Measurements from ENCODE around the gene TKT.

The TKT gene

DNA sequence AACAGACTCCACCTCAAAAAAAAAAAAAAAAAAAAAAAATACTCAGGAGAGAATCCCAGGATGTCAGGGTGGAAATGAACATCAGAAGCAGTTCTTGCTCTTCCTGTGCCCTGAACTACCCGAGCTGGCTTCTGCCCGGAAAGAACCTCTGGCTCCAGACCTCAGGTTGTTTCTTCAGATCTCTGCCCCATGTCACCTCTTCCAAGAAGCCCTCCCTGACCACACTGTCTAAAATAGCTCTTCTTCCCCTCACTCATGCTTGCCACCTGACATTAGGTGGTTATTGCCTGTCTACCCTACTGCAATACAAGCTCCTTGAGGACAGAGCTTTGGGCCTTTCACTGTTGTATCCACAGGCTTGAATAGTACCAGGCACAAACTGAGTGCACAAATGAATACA, 8.2 kb downstream of the TKT start:
- no peak for TF ChIP-seq ZFX (IDR thresholded peaks at IDR 0.05)
- TF ChIP-seq, protein P1, sequence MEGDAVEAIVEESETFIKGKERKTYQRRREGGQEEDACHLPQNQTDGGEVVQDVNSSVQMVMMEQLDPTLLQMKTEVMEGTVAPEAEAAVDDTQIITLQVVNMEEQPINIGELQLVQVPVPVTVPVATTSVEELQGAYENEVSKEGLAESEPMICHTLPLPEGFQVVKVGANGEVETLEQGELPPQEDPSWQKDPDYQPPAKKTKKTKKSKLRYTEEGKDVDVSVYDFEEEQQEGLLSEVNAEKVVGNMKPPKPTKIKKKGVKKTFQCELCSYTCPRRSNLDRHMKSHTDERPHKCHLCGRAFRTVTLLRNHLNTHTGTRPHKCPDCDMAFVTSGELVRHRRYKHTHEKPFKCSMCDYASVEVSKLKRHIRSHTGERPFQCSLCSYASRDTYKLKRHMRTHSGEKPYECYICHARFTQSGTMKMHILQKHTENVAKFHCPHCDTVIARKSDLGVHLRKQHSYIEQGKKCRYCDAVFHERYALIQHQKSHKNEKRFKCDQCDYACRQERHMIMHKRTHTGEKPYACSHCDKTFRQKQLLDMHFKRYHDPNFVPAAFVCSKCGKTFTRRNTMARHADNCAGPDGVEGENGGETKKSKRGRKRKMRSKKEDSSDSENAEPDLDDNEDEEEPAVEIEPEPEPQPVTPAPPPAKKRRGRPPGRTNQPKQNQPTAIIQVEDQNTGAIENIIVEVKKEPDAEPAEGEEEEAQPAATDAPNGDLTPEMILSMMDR (conservative IDR thresholded peaks at IDR 0.05) = no peak

DNA sequence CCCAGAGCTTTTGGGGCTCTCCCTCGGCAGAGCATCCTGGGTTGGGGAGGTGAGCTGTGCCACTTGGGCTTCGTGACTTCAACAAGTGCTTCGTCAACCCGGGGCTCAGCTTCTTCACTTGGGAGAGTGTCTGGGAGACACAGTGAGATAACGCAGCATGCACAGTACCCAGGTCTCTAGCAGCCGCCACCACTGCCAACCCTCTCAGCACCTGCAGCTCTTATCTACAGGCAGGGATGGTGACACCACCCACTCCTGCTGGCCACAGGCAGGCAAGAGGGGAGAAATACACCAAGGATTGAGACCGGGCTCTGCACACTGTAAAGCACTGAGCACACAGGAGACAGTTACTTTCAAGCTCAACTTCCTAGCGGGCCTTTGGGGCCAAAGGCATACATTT, 11.6 kb downstream of the TKT start:
- H3K27ac ChIP-seq = no peak overlapping the region

More for the DNA sequence above, 8.2 kb downstream of the TKT start:
- H3K27ac ChIP-seq = no peak overlapping the region

DNA sequence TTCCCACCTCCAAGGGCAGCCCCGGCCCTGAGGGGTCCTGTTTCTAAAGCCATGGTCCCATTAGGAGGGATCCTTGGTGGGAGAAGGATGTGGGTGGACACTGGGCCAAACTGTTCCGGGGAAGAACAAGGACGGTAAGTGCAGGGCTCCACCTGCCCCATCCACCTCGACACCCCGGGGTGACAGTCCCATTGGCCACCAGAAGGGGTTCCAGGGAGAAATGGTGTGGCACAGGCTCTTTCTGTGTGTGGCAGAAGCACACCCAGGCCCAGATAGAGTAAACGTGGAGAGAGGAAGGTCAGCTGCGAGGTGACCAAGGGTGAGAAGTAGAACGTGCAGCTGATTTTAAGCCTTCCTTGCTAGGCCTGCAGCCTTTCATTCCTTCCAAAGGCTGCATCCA, 12.0 kb downstream of the TKT start:
- no peak for TF ChIP-seq ZFX (IDR thresholded peaks at IDR 0.05)
- TF ChIP-seq, protein P1 (conservative IDR thresholded peaks at IDR 0.05) = no peak
- H3K27ac ChIP-seq = peak overlapping the region; percentile 3; the same call in 1 of the 2 replicates

More for the DNA sequence above, 11.6 kb downstream of the TKT start:
- TF ChIP-seq ZFX (IDR thresholded peaks at IDR 0.05) = no peak
- TF ChIP-seq, protein P1 (conservative IDR thresholded peaks at IDR 0.05) = no peak

DNA sequence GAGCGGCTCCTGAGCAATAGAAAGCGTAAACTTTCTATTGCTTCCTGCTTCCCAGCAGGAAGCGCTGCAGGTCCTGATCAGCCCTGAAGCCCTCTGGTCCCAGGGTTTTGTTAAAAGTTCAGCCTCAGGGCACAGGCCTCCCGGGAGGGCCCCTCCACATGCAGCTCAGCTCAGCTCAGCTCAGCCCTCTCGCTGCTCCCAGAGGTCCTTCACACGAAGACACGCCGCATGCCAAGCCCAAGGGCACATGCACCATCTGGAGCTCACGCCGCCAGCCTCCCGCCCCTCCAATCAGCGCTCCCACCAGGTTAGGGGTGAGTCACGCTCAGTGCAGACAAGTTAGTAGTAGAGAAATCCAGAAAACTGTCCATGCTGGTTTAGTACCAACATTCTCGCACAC, 12.7 kb downstream of the TKT start:
- H3K27ac ChIP-seq = peak overlapping the region; percentile 3; the same call in 1 of the 2 replicates
- no peak for TF ChIP-seq ZFX (IDR thresholded peaks at IDR 0.05)
- TF ChIP-seq, protein P1 (conservative IDR thresholded peaks at IDR 0.05) = no peak

DNA sequence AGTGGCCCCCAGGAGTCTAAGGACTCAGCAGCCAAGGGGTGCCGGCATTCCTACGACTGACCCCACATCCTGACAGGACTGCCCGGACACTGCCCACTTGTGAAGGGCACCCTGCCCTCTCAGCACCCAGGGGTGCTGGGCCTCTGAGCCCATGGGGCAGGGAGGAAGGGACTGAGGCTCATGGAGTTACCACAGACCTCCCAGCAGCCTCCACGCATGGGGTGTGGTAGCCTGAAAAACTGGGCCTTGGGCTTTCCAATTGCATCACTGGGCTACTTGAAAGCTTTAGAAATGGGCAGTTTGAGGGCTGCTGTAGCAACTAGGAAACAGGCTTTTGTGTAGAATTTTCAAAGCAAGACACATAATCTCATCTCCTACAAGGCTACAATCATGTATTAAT, 13.2 kb downstream of the TKT start:
- TF ChIP-seq ZFX (IDR thresholded peaks at IDR 0.05) = no peak
- TF ChIP-seq, protein P1 (conservative IDR thresholded peaks at IDR 0.05) = no peak
- no peak overlapping the region; the same call in 1 of the 2 replicates for H3K27ac ChIP-seq

DNA sequence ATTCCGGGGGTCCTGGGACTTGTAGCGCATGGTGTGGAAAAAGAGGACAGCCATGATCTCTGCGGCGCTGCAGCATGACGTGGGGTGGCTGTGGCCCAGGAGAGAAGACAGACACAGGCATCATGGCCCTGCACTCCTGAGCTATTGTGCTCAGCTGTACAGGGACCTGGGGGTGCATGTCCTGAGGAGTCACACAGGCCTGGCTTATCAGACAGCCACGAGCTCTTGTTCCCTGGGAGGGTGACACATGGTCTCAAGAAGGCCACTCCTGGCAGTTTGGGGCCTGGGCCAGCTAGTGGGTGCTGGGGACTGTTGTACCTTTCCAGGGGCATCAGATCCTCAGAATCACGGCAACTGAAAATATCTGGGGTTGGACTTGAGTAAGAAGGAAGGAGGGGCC, 13.7 kb downstream of the TKT start:
- H3K27ac ChIP-seq = no peak overlapping the region; the same call in 1 of the 2 replicates
- TF ChIP-seq ZFX (IDR thresholded peaks at IDR 0.05) = no peak
- TF ChIP-seq, protein P1 (conservative IDR thresholded peaks at IDR 0.05) = no peak

DNA sequence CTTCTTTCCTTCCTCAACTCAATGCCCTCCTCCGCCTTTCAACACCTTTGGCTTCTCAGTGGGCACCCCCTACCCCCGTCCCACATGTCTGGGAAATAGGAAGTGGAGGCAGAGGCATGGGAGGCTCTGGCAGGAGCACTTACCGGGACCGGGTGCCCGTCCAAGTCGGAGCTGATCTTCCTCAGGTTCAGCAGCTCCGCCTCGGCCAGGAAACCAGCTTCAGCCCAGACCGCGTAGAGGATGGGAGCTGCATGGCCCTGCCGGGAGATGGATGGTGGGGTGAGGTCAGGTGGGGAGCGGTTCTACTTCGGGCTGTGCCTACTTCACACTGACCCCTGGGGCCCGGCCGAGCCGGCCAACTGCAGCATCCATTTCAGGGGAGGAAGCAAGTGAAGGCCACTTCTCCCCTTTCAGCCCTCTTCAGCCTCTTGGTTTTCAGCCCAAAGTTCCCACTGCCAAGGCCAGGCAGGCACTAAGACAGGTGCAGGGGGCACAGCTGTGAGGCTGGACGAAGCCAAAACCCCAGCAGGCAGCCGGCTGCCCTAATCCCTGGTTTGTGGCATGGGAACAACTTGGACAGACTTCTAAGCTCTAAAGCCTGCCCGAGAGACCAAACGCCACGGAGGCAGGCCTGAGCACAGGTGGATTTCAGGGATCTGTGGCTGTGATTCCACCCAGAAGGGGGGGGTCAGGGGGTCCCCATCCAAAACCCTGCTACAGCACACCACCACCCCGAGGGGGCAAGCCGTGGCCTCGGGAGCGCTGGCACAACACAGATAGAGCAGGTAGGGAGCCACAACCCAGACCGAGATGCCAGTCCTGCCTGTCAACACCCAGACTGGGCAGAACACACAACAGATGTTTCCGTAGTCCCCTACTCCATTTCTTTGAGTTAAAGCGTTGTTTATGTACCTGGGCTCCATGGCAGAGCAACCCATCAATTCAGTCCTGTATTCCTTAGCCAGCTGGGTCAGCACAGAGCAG, 14.5 kb downstream of the TKT start:
- H3K27ac ChIP-seq = no peak overlapping the region
- TF ChIP-seq, protein P1 (conservative IDR thresholded peaks at IDR 0.05) = no peak
- TF ChIP-seq ZFX (IDR thresholded peaks at IDR 0.05) = no peak
